C4-2B (cell line): ENCODE data around the gene SPTLC2.

Source experiments
- H3K27ac ChIP-seq: fragments of 450-650 bp; 2 replicates; pipeline ENCODE4 v1.5.1; 2017
- ZFX ChIP-seq: fragments of 450-650 bp; IDR thresholded peaks from 2 replicates; pipeline ENCODE4 v1.6.1; 2017
- TF ChIP-seq, protein P1 (sequence below): fragments of 450-650 bp; conservative IDR thresholded peaks from 2 replicates; pipeline ENCODE4 v1.5.1; 2017; ENCODE audit warnings: mild to moderate bottlenecking

SPTLC2 gene

GRCh38 chr14:77511486-77512162 is 104.8 kb downstream of the SPTLC2 start:
- TF ChIP-seq, protein P1, sequence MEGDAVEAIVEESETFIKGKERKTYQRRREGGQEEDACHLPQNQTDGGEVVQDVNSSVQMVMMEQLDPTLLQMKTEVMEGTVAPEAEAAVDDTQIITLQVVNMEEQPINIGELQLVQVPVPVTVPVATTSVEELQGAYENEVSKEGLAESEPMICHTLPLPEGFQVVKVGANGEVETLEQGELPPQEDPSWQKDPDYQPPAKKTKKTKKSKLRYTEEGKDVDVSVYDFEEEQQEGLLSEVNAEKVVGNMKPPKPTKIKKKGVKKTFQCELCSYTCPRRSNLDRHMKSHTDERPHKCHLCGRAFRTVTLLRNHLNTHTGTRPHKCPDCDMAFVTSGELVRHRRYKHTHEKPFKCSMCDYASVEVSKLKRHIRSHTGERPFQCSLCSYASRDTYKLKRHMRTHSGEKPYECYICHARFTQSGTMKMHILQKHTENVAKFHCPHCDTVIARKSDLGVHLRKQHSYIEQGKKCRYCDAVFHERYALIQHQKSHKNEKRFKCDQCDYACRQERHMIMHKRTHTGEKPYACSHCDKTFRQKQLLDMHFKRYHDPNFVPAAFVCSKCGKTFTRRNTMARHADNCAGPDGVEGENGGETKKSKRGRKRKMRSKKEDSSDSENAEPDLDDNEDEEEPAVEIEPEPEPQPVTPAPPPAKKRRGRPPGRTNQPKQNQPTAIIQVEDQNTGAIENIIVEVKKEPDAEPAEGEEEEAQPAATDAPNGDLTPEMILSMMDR = no peak
- no peak for TF ChIP-seq ZFX
- no peak overlapping the region for H3K27ac ChIP-seq

DNA sequence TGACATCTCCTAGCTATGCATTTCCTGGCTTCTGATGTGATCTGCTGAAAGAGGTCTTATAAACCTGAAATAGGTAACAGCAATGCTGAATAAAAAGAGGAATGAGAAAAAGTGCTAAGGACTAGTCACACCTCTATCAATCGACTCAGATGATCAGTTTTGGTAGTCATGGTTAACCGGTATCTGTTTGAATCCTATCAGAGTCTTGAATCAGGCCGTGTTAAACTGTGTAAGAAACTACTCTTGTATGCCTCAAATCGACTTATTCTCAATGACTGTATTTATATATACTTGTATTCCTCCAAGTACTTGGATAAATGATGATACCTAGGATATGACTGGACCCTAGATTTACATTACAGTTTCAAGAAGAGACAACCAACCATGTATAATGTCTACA is 107.1 kb downstream of the SPTLC2 start:
- H3K27ac ChIP-seq = no peak overlapping the region
- TF ChIP-seq, protein P1 = no peak
- TF ChIP-seq ZFX = no peak

- H3K27ac ChIP-seq = no peak overlapping the region
- no peak for TF ChIP-seq ZFX
- TF ChIP-seq, protein P1 = no peak
These were observed 107.6 kb downstream of the SPTLC2 start for GRCh38 chr14:77508876-77509275.

- TF ChIP-seq, protein P1 = no peak
- no peak for TF ChIP-seq ZFX
- no peak overlapping the region for H3K27ac ChIP-seq
These were observed 108.2 kb downstream of the SPTLC2 start for GRCh38 chr14:77508249-77508648.

GRCh38 chr14:77507762-77508161 is 108.7 kb downstream of the SPTLC2 start:
- TF ChIP-seq ZFX = no peak
- TF ChIP-seq, protein P1 = no peak
- no peak overlapping the region for H3K27ac ChIP-seq

- TF ChIP-seq ZFX = no peak
- TF ChIP-seq, protein P1 = no peak
- no peak overlapping the region for H3K27ac ChIP-seq
These were observed 111.4 kb downstream of the SPTLC2 start for GRCh38 chr14:77505031-77505430.

- no peak overlapping the region for H3K27ac ChIP-seq
- TF ChIP-seq, protein P1 = no peak
- no peak for TF ChIP-seq ZFX
These were observed 113.3 kb downstream of the SPTLC2 start for GRCh38 chr14:77503138-77503537.
